Measurements from ENCODE around the gene FOXP4.

Gene FOXP4

GRCh38 chr6:41522780-41523548, 23.2 kb upstream of the FOXP4 start:
- Histone ChIP-seq H3K9me3 (ENCODE audit: control insufficient read depth in 2 of 2, low read length in 2 of 2) (no peaks in the 10 kb centered on the region), H3K4me1 (ENCODE audit: control insufficient read depth, insufficient read depth, low read length) (no peaks in the 10 kb centered on the region), H3K27ac (ENCODE audit: low read length) (no peak overlapping the region), H3K4me3 (ENCODE audit: low read length in 2 of 2) (no peak overlapping the region), H3K9ac (ENCODE audit: low read length in 2 of 2) (no peak overlapping the region), H3K27me3 (ENCODE audit: control insufficient read depth in 1 of 2, insufficient read depth in 2 of 2, low read length in 2 of 2) (peaks cover 7 to 23% of the 10 kb centered on the region in 2 donors), H3K36me3 (ENCODE audit: control insufficient read depth in 2 of 2, insufficient read depth in 2 of 2, low read length in 2 of 2) (no peaks in the 10 kb centered on the region)

- Histone ChIP-seq H3K9me3 (ENCODE audit: control insufficient read depth in 2 of 2, low read length in 2 of 2) (no peaks in the 10 kb centered on the region), H3K36me3 (ENCODE audit: control insufficient read depth in 2 of 2, insufficient read depth in 2 of 2, low read length in 2 of 2) (no peaks in the 10 kb centered on the region), H3K27me3 (ENCODE audit: control insufficient read depth in 1 of 2, insufficient read depth in 2 of 2, low read length in 2 of 2) (peaks cover 7 to 27% of the 10 kb centered on the region in 2 donors), H3K4me3 (ENCODE audit: low read length in 2 of 2) (no peak overlapping the region), H3K27ac (ENCODE audit: low read length) (no peak overlapping the region), H3K9ac (ENCODE audit: low read length in 2 of 2) (no peak overlapping the region), H3K4me1 (ENCODE audit: control insufficient read depth, insufficient read depth, low read length) (no peaks in the 10 kb centered on the region)
These were observed 22.1 kb upstream of the FOXP4 start for GRCh38 chr6:41523915-41524633.

GRCh38 chr6:41524634-41525011, 21.6 kb upstream of the FOXP4 start:
- Histone ChIP-seq H3K27me3 (ENCODE audit: control insufficient read depth in 1 of 2, insufficient read depth in 2 of 2, low read length in 2 of 2) (peaks cover 8 to 33% of the 10 kb centered on the region in 2 donors), H3K27ac (ENCODE audit: low read length) (no peak overlapping the region), H3K4me1 (ENCODE audit: control insufficient read depth, insufficient read depth, low read length) (no peaks in the 10 kb centered on the region), H3K9ac (ENCODE audit: low read length in 2 of 2) (no peak overlapping the region), H3K9me3 (ENCODE audit: control insufficient read depth in 2 of 2, low read length in 2 of 2) (no peaks in the 10 kb centered on the region), H3K36me3 (ENCODE audit: control insufficient read depth in 2 of 2, insufficient read depth in 2 of 2, low read length in 2 of 2) (no peaks in the 10 kb centered on the region), H3K4me3 (ENCODE audit: low read length in 2 of 2) (no peak overlapping the region)

GRCh38 chr6:41527721-41528408, 18.3 kb upstream of the FOXP4 start:
- no peak overlapping the region for H3K27ac ChIP-seq (ENCODE audit: low read length)
- H3K9me3 ChIP-seq (ENCODE audit: control insufficient read depth in 2 of 2, low read length in 2 of 2): no peaks in the 10 kb centered on the region
- H3K36me3 ChIP-seq (ENCODE audit: control insufficient read depth in 2 of 2, insufficient read depth in 2 of 2, low read length in 2 of 2): no peaks in the 10 kb centered on the region
- H3K9ac ChIP-seq (ENCODE audit: low read length in 2 of 2): no peak overlapping the region
- H3K4me3 ChIP-seq (ENCODE audit: low read length in 2 of 2): no peak overlapping the region
- peaks cover 2% of the 10 kb centered on the region for H3K4me1 ChIP-seq (ENCODE audit: control insufficient read depth, insufficient read depth, low read length)
- H3K27me3 ChIP-seq (ENCODE audit: control insufficient read depth in 1 of 2, insufficient read depth in 2 of 2, low read length in 2 of 2): peaks cover 17 to 28% of the 10 kb centered on the region in 2 donors

- Histone ChIP-seq H3K4me3 (ENCODE audit: low read length in 2 of 2) (no peak overlapping the region), H3K36me3 (ENCODE audit: control insufficient read depth in 2 of 2, insufficient read depth in 2 of 2, low read length in 2 of 2) (no peaks in the 10 kb centered on the region), H3K27me3 (ENCODE audit: control insufficient read depth in 1 of 2, insufficient read depth in 2 of 2, low read length in 2 of 2) (peaks cover 15 to 23% of the 10 kb centered on the region in 2 donors), H3K9ac (ENCODE audit: low read length in 2 of 2) (no peak overlapping the region), H3K4me1 (ENCODE audit: control insufficient read depth, insufficient read depth, low read length) (peaks cover 2% of the 10 kb centered on the region), H3K9me3 (ENCODE audit: control insufficient read depth in 2 of 2, low read length in 2 of 2) (no peaks in the 10 kb centered on the region), H3K27ac (ENCODE audit: low read length) (no peak overlapping the region)
These were observed 17.7 kb upstream of the FOXP4 start for GRCh38 chr6:41528409-41528963.

GRCh38 chr6:41529049-41529448, 17.1 kb upstream of the FOXP4 start:
- Histone ChIP-seq H3K9ac (ENCODE audit: low read length in 2 of 2) (no peak overlapping the region), H3K27me3 (ENCODE audit: control insufficient read depth in 1 of 2, insufficient read depth in 2 of 2, low read length in 2 of 2) (peaks cover 16 to 21% of the 10 kb centered on the region in 2 donors), H3K4me3 (ENCODE audit: low read length in 2 of 2) (no peak overlapping the region), H3K27ac (ENCODE audit: low read length) (no peak overlapping the region), H3K4me1 (ENCODE audit: control insufficient read depth, insufficient read depth, low read length) (peaks cover 2% of the 10 kb centered on the region), H3K36me3 (ENCODE audit: control insufficient read depth in 2 of 2, insufficient read depth in 2 of 2, low read length in 2 of 2) (no peaks in the 10 kb centered on the region), H3K9me3 (ENCODE audit: control insufficient read depth in 2 of 2, low read length in 2 of 2) (no peaks in the 10 kb centered on the region)

GRCh38 chr6:41529970-41530369, 16.2 kb upstream of the FOXP4 start:
- Histone ChIP-seq H3K36me3 (ENCODE audit: control insufficient read depth in 2 of 2, insufficient read depth in 2 of 2, low read length in 2 of 2) (no peaks in the 10 kb centered on the region), H3K9ac (ENCODE audit: low read length in 2 of 2) (no peak overlapping the region), H3K27ac (ENCODE audit: low read length) (no peak overlapping the region), H3K4me3 (ENCODE audit: low read length in 2 of 2) (no peak overlapping the region), H3K9me3 (ENCODE audit: control insufficient read depth in 2 of 2, low read length in 2 of 2) (no peaks in the 10 kb centered on the region), H3K27me3 (ENCODE audit: control insufficient read depth in 1 of 2, insufficient read depth in 2 of 2, low read length in 2 of 2) (peaks cover 16 to 21% of the 10 kb centered on the region in 2 donors), H3K4me1 (ENCODE audit: control insufficient read depth, insufficient read depth, low read length) (peaks cover 2% of the 10 kb centered on the region)

GRCh38 chr6:41530476-41530875, 15.7 kb upstream of the FOXP4 start:
- Histone ChIP-seq H3K27me3 (ENCODE audit: control insufficient read depth in 1 of 2, insufficient read depth in 2 of 2, low read length in 2 of 2) (peaks cover 16 to 21% of the 10 kb centered on the region in 2 donors), H3K36me3 (ENCODE audit: control insufficient read depth in 2 of 2, insufficient read depth in 2 of 2, low read length in 2 of 2) (no peaks in the 10 kb centered on the region), H3K27ac (ENCODE audit: low read length) (no peak overlapping the region), H3K9ac (ENCODE audit: low read length in 2 of 2) (no peak overlapping the region), H3K4me3 (ENCODE audit: low read length in 2 of 2) (no peak overlapping the region), H3K4me1 (ENCODE audit: control insufficient read depth, insufficient read depth, low read length) (peaks cover 2% of the 10 kb centered on the region), H3K9me3 (ENCODE audit: control insufficient read depth in 2 of 2, low read length in 2 of 2) (no peaks in the 10 kb centered on the region)

GRCh38 chr6:41531016-41531415, 15.2 kb upstream of the FOXP4 start:
- Histone ChIP-seq H3K9me3 (ENCODE audit: control insufficient read depth in 2 of 2, low read length in 2 of 2) (no peaks in the 10 kb centered on the region), H3K4me3 (ENCODE audit: low read length in 2 of 2) (no peak overlapping the region), H3K27me3 (ENCODE audit: control insufficient read depth in 1 of 2, insufficient read depth in 2 of 2, low read length in 2 of 2) (peaks cover 18 to 21% of the 10 kb centered on the region in 2 donors), H3K27ac (ENCODE audit: low read length) (no peak overlapping the region), H3K9ac (ENCODE audit: low read length in 2 of 2) (no peak overlapping the region), H3K36me3 (ENCODE audit: control insufficient read depth in 2 of 2, insufficient read depth in 2 of 2, low read length in 2 of 2) (no peaks in the 10 kb centered on the region), H3K4me1 (ENCODE audit: control insufficient read depth, insufficient read depth, low read length) (peaks cover 2% of the 10 kb centered on the region)

Measured in stomach smooth muscle (tissue), 2 donors.